Measurements from ENCODE around the gene PLSCR1.

The PLSCR1 gene

DNA sequence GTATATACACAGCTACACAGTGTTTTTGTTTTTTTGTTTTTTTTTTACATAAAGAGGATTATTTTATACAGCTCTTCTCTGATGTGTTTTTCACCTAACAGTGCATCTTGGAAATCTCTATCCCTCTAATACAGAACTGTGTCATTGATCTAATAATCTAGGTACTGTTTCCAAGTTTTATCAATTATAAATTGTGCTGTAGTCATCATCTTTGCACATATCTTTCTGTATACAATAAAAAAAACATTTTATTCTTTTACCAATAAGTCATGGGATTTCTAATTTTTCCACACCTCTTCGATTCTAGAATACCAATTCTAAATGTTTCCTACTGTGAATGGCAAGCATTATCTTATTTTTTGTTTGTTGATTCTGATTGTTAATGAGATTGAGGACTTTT is 73.4 kb downstream of the PLSCR1 start:
- no peak for DNase-seq (ENCODE audit: low read depth)

DNA sequence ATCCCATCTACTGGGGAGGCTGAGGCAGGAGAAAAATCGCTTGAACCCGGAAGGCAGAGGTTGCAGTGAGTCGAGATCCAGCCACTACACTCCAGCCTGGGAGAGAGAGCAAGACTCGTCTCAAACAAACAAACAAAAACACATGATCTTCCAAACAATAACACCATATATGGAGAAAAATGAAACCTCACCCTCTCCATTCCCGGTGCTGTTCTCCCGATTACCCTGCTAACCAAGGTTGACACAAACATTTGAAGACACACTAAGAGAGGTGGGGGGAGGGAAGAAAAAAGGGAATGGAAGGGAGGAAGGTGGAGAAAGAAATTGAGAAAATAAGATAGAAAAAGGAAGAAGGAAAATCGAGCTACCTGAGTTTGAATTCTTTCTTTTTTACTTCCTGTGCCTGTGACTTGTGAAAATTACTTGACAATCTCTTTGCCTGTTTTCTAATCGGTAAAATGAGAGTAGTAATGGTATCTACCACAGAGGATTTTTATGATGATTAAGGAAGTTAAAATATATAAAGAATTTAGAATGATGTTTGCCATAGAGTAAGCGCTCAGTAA is 73.9 kb downstream of the PLSCR1 start:
- DNase-seq (ENCODE audit: low read depth) = no peak

DNA sequence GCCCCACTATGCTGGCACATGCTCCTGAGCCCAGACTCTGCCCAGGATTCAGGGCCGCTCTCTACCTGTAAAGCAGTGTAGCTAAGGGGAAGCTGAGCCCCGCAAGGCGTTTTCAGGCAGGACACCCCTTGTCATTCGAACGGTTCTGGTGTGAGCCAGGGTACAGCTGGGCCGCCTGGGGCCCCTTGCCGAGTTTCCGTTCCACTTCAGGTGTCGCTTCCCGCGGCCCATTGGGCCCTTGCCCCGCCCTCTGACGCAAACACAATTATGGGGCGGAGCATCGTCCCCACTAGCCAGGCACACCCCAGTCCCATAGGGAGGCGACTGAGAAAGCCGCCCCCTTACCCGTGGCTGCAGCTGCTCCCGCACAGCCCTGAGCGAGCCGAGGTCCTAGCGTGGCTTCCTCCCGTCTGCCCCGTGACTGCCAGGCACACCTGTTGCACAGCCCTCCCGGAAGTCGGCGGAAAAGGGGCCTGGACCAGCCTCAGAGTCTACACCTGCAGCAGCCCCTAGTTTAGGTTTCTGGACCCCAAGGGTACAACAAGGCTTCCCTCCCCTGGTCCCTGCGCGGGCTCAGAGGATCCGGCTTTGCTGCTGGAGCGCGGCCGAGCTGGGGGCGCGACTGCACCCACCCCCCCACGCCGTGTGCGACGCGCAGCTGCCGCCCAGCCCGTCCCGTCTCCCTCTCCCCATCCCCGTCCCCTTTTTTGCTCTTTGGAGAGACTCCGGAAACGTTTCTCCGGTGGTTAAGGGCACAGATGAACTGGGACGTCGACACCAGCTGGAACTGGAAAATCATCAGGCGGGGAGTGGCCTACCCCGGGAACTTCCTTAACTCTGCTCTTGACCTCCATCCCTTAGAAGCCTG is 75.0 kb downstream of the PLSCR1 start, which contains the start of gene PLSCR2:
PLSCR2 (minus strand) TSS at position 412 of the 868 bp plus-strand sequence. CDS start 9,657 bp downstream, outside the sequence.
- peak; percentile 39 for DNase-seq (ENCODE audit: low read depth)

DNA sequence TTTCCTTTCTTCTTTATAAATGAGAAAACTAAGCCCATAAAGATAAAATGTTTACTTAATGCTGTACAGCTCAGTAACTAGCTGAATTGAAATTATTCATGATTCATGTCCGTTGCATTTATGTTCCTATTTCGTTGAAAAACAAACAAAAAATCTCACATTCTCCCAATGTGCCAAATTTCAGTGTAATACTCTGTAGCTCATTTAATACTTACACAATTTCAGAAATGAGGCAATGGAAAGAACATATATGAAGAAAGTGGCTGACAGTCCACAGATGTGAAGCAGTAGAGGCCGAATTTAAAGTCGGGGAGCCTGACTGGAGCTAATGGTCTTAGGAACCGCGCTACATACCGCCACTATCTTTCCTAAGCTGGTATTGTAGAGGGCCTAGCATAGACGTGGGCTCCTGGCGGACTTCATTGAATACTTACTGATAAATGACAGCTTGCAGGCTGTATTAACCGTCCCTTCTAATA is 75.7 kb downstream of the PLSCR1 start:
- no peak for DNase-seq (ENCODE audit: low read depth)

DNA sequence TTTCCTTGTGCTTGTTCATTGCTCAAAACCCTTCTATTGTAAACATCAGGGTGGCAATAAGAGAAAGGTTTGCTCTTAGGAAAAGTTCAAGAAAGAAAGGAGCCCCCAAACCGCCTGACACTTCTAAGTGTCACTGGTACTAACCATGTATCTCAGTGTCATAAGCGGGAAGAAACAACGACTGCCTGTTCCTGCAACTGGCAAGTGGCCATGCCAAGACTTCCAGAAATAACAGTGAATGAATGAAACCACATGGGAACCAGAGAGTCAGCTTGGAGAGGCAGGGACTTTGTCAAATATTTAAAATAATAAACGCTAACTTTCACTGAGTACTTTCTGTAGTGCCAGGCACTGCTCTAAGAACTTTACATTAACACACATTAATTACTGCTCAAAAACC is 76.2 kb downstream of the PLSCR1 start:
- no peak for DNase-seq (ENCODE audit: low read depth)

DNA sequence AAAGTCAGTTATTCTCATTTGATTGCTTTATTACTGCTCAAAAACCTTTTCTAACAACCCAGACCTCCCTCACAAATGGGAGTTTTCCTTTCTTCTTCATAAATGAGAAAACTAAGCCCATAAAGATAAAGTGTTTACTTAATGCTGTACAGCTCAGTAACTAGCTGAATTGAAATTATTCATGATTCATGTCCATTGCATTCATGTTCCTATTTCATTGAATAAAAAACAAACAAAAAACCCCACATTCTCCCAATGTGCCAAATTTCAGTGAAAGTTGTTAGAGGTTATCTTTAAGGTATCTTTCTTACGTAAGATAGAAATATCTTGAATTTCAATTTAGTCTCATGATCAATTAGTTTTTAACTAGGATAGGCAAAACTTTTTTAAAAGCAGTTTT is 77.8 kb downstream of the PLSCR1 start:
- no peak for DNase-seq (ENCODE audit: low read depth)

DNA sequence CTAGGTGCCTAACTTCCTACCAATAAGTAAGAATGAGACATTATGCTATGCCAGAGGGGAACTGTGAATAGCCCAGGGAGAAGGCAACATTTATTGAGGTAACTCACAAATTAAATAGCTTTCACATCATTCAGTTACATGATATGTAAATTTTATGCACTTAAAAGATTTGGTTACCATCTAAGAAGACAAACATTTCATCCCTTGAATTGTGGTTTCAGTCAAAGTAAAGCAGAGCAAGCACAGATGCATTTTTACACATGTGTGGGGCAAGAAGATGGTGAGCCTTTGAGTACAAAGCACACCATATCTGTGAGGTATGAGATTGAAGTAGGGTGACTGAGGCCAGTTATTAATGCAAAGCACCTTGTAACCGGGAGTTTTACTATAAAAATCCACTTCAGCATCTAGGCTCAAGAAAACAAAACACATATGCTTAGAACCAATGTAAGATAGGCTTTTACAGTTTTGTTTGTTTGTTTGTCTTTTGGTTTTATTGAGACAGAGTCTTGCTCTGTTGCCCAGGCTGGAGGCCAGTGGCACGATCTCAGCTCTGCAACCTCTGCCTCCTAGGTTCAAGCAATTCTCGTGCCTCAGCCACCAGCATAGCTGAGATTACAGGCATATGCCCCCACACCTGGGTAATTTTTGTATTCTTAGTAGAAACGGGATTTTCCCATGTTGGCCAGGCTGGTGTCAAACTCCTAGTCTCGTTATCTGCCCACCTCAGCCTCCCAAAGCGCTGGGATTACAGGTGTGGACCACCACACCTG is 78.5 kb downstream of the PLSCR1 start:
- no peak for DNase-seq (ENCODE audit: low read depth)

All from stimulated activated CD8-positive, alpha-beta memory T cell treated with anti-CD3 and anti-CD28 coated beads, Interleukin-12 subunit alpha, Interleukin-12 subunit beta, amount 100 ng/mL, for 1 hour (primary cell).